Small intestine (tissue), 7 donors: ENCODE measurements around the gene AVL9. TPM values are rescaled to one million over a fixed set of nuclear protein-coding genes. Genes with fewer than 3 reads are reported as not detected.

Experiments
- DNase-seq, 2 donors: peaks; one replicate each; pipeline versions ENCODE4 v3.0.0 to v3.0.0-alpha.2; 2013
- FAIRE-seq: peaks from 2 replicates; lab custom pipeline; 2012; peaks lifted over from hg19 to GRCh38; lab: Jason Lieb, UNC
- H3K27ac ChIP-seq, 3 donors: one replicate each; pipeline ENCODE4 v1.5.1; 2013; ENCODE audit warnings: low read length in 2 of 3, mild to moderate bottlenecking in 2 of 3, control low read depth in 1 of 3, inconsistent platforms in 1 of 3, low read depth in 1 of 3, moderate library complexity in 1 of 3
- H3K27me3 ChIP-seq, 3 donors: one replicate each; pipeline ENCODE4 v1.6.1; 2013; ENCODE audit warnings: low read length in 3 of 3, inconsistent platforms in 1 of 3; ENCODE audit not compliant: control insufficient read depth in 3 of 3, insufficient read depth in 3 of 3
- H3K36me3 ChIP-seq, 3 donors: one replicate each; pipeline ENCODE4 v1.6.1; 2013; ENCODE audit warnings: low read length in 3 of 3, inconsistent platforms in 1 of 3, low read depth in 1 of 3, mild to moderate bottlenecking in 1 of 3, moderate library complexity in 1 of 3; ENCODE audit not compliant: control insufficient read depth in 3 of 3, insufficient read depth in 2 of 3
- H3K4me1 ChIP-seq, 3 donors: one replicate each; pipeline ENCODE4 v1.6.1; 2013; ENCODE audit warnings: low read length in 2 of 3, inconsistent platforms in 1 of 3, low read depth in 1 of 3, mild to moderate bottlenecking in 1 of 3, moderate library complexity in 1 of 3; ENCODE audit not compliant: control insufficient read depth in 3 of 3, insufficient read depth in 2 of 3
- H3K4me3 ChIP-seq, 3 donors: one replicate each; pipeline ENCODE4 v1.5.1; 2013; ENCODE audit warnings: low read length in 3 of 3, control low read depth in 1 of 3, inconsistent platforms in 1 of 3, low read depth in 1 of 3, mild to moderate bottlenecking in 1 of 3, moderate library complexity in 1 of 3
- H3K9me3 ChIP-seq, 2 donors: one replicate each; pipeline ENCODE4 v1.6.1; 2013; ENCODE audit warnings: low read depth in 1 of 2, low read length in 1 of 2; ENCODE audit not compliant: control insufficient read depth in 2 of 2, insufficient read depth in 1 of 2
- WGBS, 3 donors: extraction: QIAGEN DNeasy Blood & Tissue Kit; methylation state at CpG; one replicate each; pipeline ENCODE4 v1.1.7; 2013; 5-methylcytosine and 5-hydroxymethylcytosine counted together
- polyA plus RNA-seq, 4 donors: library from polyadenylated mRNA; stranded (reverse) in 3 of 4; unstranded in 1 of 4; fragments of 200-250 nt in 3 of 4; fragments of 120-200 nt in 1 of 4; gene quantifications; one replicate each; pipeline versions ENCODE4 v1.2.1 to v1.2.3, GENCODE V29; 2013
- donor health status: healthy with polysubstance abuse.
- donor health status: control.
- donor health status: control.
- donor health status: Bipolar disorder and iron deficiency.
- donor health status: healthy.

AVL9 gene
- polyA plus RNA-seq, 4 donors, result 8.4 to 41.7 (median 17.6) TPM

GRCh38 chr7:32515890-32516550 lies 20.7 kb downstream of the AVL9 start:
- peak; percentile 64 to 77 for DNase-seq
- peaks cover 0 to 27% of the 10 kb centered on the region in 2 donors for H3K9me3 ChIP-seq
- H3K36me3 ChIP-seq, result peaks cover 0 to 9% (median 2%) of the 10 kb centered on the region in 3 donors
- peak overlapping the region in 2 of 3 donors; percentile 21 to 92 for H3K27ac ChIP-seq
- no peak for FAIRE-seq
- 25 to 54% (median 32%) methylated on average over 3 of the region's 3 CpGs for WGBS, 3 donors
- H3K4me3 ChIP-seq, result peak overlapping the region in 1 of 3 donors; percentile 4
- peaks cover 0 to 12% (median 6%) of the 10 kb centered on the region in 3 donors for H3K4me1 ChIP-seq
- no peaks in the 10 kb centered on the region for H3K27me3 ChIP-seq

GRCh38 chr7:32516551-32517100 lies 21.3 kb downstream of the AVL9 start:
- peak overlapping the region in 2 of 3 donors; percentile 21 to 92 for H3K27ac ChIP-seq
- FAIRE-seq (no peak), DNase-seq (peak; percentile 36 to 82)
- 17 to 48% (median 47%) methylated on average over 3 of the region's 3 CpGs for WGBS, 3 donors
- H3K36me3 ChIP-seq, result peaks cover 0 to 7% (median 2%) of the 10 kb centered on the region in 3 donors
- H3K4me1 ChIP-seq, result peaks cover 0 to 12% (median 6%) of the 10 kb centered on the region in 3 donors
- H3K9me3 ChIP-seq, result peaks cover 0 to 31% of the 10 kb centered on the region in 2 donors
- H3K4me3 ChIP-seq, result peak overlapping the region in 1 of 3 donors; percentile 4
- no peaks in the 10 kb centered on the region for H3K27me3 ChIP-seq

- FAIRE-seq (no peak), DNase-seq (no peak)
- H3K9me3 ChIP-seq, result peaks cover 0 to 35% of the 10 kb centered on the region in 2 donors
- H3K4me3 ChIP-seq, result no peak overlapping the region
- H3K36me3 ChIP-seq, result peaks cover 0 to 9% (median 2%) of the 10 kb centered on the region in 3 donors
- WGBS, 3 donors, result 89 to 97% (median 92%) methylated on average over 2 of the region's 2 CpGs
- no peak overlapping the region for H3K27ac ChIP-seq
- no peaks in the 10 kb centered on the region for H3K27me3 ChIP-seq
- peaks cover 0 to 12% (median 6%) of the 10 kb centered on the region in 3 donors for H3K4me1 ChIP-seq
Measured at GRCh38 chr7:32518534-32519140, 23.3 kb downstream of the AVL9 start.

DNA sequence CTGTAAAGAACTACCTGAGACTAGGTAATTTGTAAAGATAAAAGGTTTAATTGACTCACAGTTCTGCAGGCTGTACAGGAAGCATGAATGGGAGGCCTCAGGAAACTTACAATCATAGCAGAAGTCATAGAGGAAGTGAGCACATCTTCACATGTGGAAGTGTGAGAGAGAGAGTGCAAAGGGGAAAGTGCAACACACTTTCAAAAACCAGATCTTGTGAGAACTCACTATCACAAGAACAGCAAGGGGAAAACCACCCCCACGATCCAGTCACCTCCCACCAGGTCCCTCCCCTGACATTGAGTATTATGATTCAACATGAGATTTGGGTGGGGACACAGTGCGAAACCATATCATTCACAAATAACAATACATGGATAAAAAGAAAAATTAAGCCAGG lies 24.5 kb downstream of the AVL9 start:
- no peak for DNase-seq
- Histone ChIP-seq H3K27me3 (no peaks in the 10 kb centered on the region), H3K27ac (no peak overlapping the region), H3K4me3 (no peak overlapping the region), H3K4me1 (peaks cover 0 to 12% (median 6%) of the 10 kb centered on the region in 3 donors), H3K9me3 (peaks cover 0 to 29% of the 10 kb centered on the region in 2 donors), H3K36me3 (peaks cover 0 to 11% (median 2%) of the 10 kb centered on the region in 3 donors)
- FAIRE-seq, result no peak
- 69 to 94% (median 93%) methylated on average over 2 of the region's 2 CpGs for WGBS, 3 donors

DNA sequence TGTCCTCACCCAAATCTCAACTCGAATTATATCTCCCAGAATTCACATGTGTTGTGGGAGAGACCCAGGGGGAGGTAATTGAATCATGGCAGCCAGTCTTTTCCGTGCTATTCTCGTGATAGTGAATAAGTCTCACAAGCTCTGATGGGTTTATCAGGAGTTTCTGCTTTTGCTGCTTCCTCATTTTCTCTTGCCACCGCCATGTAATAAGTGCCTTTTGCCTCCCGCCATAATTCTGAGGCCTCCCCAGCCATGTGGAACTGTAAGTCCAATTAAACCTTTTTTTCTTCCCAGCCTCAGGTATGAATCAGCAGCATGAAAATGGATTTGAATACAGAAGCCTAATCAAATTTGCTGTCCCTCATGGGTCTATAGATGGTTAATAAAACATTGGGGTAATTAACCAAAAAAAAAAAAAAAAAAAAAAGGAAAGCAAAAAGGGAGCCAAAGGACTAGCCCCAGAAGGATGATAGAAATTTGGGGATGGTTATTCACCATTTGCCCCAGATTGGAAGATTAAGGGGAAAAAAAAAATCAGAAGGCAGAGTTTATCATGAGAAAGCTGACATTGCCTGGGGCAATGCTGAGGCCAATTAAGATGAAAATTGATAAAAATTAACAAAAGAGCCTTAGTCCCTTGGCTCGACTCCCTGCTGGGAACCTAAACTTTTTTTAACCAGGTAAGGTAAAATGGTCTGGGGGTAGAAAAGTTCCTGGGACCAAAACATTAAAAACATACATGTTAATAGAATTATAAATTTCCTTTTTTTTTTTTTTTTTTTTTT lies 27.6 kb downstream of the AVL9 start:
- WGBS, 3 donors, result 89 to 95% (median 93%) methylated on average over 6 of the region's 6 CpGs
- Histone ChIP-seq H3K9me3 (peaks cover 0 to 26% of the 10 kb centered on the region in 2 donors), H3K4me3 (no peak overlapping the region), H3K27ac (no peak overlapping the region), H3K4me1 (no peaks in the 10 kb centered on the region), H3K36me3 (peaks cover 0 to 14% (median 2%) of the 10 kb centered on the region in 3 donors), H3K27me3 (no peaks in the 10 kb centered on the region)
- FAIRE-seq (no peak), DNase-seq (no peak)

DNA sequence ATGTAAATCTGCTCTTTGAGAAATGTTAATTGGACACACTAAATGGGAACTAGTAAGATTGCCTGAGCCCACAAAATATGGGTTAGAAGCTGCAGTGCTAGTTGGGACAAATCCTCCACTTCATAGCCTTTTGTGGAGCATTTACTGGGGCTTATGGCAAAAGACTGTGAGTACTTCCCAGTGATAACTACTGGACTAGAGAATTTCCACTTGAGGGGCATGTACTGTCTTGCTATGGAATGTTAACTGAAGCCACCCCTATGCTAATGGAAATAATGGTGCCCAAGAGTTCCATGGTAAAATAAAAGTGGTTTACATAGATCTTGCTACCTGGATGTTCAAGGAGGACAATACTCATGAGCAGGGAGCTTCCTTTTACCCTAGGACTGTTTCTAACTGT lies 29.3 kb downstream of the AVL9 start:
- H3K9me3 ChIP-seq, result peaks cover 0 to 20% of the 10 kb centered on the region in 2 donors
- DNase-seq, result no peak
- no peak overlapping the region for H3K4me3 ChIP-seq
- peaks cover 0 to 13% (median 1%) of the 10 kb centered on the region in 3 donors for H3K36me3 ChIP-seq
- no peak for FAIRE-seq
- no peaks in the 10 kb centered on the region for H3K4me1 ChIP-seq
- no peaks in the 10 kb centered on the region for H3K27me3 ChIP-seq
- H3K27ac ChIP-seq, result no peak overlapping the region

- H3K36me3 ChIP-seq, result peaks cover 0 to 13% (median 0%) of the 10 kb centered on the region in 3 donors
- no peaks in the 10 kb centered on the region for H3K4me1 ChIP-seq
- peaks cover 0 to 9% of the 10 kb centered on the region in 2 donors for H3K9me3 ChIP-seq
- DNase-seq (no peak), FAIRE-seq (no peak)
- H3K27me3 ChIP-seq, result no peaks in the 10 kb centered on the region
- H3K4me3 ChIP-seq, result no peak overlapping the region
- H3K27ac ChIP-seq, result no peak overlapping the region
- 86 to 95% (median 93%) methylated on average over 4 of the region's 4 CpGs for WGBS, 3 donors
Measured at GRCh38 chr7:32525839-32526238, 30.6 kb downstream of the AVL9 start.

DNA sequence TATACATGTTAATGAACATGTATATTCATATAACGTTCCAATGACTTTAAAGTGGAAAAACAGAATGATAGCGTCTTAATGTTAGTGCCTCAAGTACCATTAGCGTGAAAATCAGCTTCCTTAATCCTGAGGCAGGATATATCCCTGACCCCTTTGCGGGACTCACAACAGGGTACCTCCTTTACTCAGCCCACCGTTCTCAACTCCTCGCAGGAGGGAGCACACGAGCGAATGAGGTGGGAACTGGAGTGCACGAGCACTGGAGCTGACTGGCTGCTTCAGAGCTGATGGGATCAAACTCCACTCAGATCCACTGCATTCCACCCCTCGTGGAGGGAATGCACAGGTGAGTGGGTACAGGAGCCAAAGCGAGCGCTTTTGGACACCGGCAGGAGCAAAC lies 36.1 kb downstream of the AVL9 start:
- no peak overlapping the region for H3K27ac ChIP-seq
- FAIRE-seq (no peak), DNase-seq (no peak)
- H3K36me3 ChIP-seq, result peaks cover 0 to 15% (median 5%) of the 10 kb centered on the region in 3 donors
- no peak overlapping the region for H3K4me3 ChIP-seq
- 93 to 95% (median 94%) methylated on average over 13 of the region's 13 CpGs for WGBS, 3 donors
- H3K4me1 ChIP-seq, result no peaks in the 10 kb centered on the region
- peaks cover 0 to 9% of the 10 kb centered on the region in 2 donors for H3K9me3 ChIP-seq
- no peaks in the 10 kb centered on the region for H3K27me3 ChIP-seq
